Ishikawa (cell line): Measurements from ENCODE around the gene MRPL24.

ENCODE experiments used
- CEBPB ChIP-seq: IDR thresholded peaks from 2 replicates; pipeline ENCODE4 v1.6.1; 2012
- EGR1 ChIP-seq: IDR thresholded peaks from 2 replicates; pipeline ENCODE4 v1.6.1; 2012
- EP300 ChIP-seq: IDR thresholded peaks from 2 replicates; pipeline ENCODE4 v1.6.1; 2012; ENCODE audit warnings: borderline replicate concordance
- RAD21 ChIP-seq: IDR thresholded peaks from 2 replicates; pipeline ENCODE4 v1.6.1; 2012; ENCODE audit warnings: low read depth
- TF ChIP-seq, protein P1 (sequence below): IDR thresholded peaks from 2 replicates; pipeline ENCODE4 v1.6.1; 2012; ENCODE audit warnings: low read depth, mild to moderate bottlenecking

DNA sequence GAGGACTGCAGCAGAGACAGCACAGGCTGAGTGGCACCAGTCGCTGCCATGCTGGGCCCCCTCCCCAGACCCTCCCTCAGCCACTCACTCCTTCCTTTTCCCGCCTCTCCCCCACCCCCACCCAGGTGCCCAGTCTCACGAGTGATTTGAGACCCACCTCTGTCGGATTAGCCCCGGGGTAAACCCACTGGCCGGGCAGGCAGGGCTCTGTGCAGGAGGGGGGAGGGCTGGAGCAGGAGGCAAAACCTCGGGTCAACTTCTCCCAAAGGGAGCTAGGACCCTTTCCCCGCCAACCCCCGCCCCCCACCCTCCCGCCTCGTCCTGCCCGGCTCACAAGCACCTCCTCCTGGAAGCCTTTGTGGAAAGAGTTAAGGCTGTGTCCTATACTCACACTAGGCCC lies 3.5 kb upstream of the MRPL24 start:
- TF ChIP-seq EP300 (no peak), EGR1 (no peak), RAD21 (no peak), CEBPB (no peak)
- TF ChIP-seq, protein P1, sequence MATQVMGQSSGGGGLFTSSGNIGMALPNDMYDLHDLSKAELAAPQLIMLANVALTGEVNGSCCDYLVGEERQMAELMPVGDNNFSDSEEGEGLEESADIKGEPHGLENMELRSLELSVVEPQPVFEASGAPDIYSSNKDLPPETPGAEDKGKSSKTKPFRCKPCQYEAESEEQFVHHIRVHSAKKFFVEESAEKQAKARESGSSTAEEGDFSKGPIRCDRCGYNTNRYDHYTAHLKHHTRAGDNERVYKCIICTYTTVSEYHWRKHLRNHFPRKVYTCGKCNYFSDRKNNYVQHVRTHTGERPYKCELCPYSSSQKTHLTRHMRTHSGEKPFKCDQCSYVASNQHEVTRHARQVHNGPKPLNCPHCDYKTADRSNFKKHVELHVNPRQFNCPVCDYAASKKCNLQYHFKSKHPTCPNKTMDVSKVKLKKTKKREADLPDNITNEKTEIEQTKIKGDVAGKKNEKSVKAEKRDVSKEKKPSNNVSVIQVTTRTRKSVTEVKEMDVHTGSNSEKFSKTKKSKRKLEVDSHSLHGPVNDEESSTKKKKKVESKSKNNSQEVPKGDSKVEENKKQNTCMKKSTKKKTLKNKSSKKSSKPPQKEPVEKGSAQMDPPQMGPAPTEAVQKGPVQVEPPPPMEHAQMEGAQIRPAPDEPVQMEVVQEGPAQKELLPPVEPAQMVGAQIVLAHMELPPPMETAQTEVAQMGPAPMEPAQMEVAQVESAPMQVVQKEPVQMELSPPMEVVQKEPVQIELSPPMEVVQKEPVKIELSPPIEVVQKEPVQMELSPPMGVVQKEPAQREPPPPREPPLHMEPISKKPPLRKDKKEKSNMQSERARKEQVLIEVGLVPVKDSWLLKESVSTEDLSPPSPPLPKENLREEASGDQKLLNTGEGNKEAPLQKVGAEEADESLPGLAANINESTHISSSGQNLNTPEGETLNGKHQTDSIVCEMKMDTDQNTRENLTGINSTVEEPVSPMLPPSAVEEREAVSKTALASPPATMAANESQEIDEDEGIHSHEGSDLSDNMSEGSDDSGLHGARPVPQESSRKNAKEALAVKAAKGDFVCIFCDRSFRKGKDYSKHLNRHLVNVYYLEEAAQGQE, result no peak
